NCI-H2196 (cell line): Measurements from ENCODE around the gene GDF9.
A peak's percentile ranks its signal among the peaks of the same experiment; 100 is the strongest.

Source experiments
- DNase-seq: peaks from one replicate; lab custom pipeline; 2025; ENCODE audit not compliant: unreplicated experiment; lab: John Stamatoyannopoulos, UW

Gene GDF9

GRCh38 chr5:132866342-132867045 lies at the start of gene GDF9, which contains the start of gene UQCRQ:
Gene GDF9, minus strand, starts transcription at chr5:132866469. Its CDS starts 1,936 bp downstream, at chr5:132864533.
Gene UQCRQ, plus strand, starts transcription at chr5:132866642. Its CDS starts 240 bp downstream, at chr5:132866882.
- peak; percentile 99 for DNase-seq

GRCh38 chr5:132915681-132916080 lies 49.4 kb upstream of the GDF9 start:
- DNase-seq: no peak

GRCh38 chr5:132909702-132910101 lies 43.4 kb upstream of the GDF9 start:
- DNase-seq: no peak

- DNase-seq: no peak
Measured at GRCh38 chr5:132907161-132907560, 40.9 kb upstream of the GDF9 start.

- peak; percentile 46 for DNase-seq
Measured at GRCh38 chr5:132905938-132906337, 39.7 kb upstream of the GDF9 start.

GRCh38 chr5:132901730-132902129 lies 35.5 kb upstream of the GDF9 start:
- no peak for DNase-seq

- DNase-seq: no peak
Measured at GRCh38 chr5:132901036-132901435, 34.8 kb upstream of the GDF9 start.

- DNase-seq: no peak
Measured at GRCh38 chr5:132898094-132898493, 31.8 kb upstream of the GDF9 start.

GRCh38 chr5:132896685-132897084 lies 30.4 kb upstream of the GDF9 start:
- DNase-seq: no peak

- DNase-seq: no peak
Measured at GRCh38 chr5:132895719-132896305, 29.5 kb upstream of the GDF9 start.

GRCh38 chr5:132890817-132891216 lies 24.5 kb upstream of the GDF9 start:
- DNase-seq: no peak

GRCh38 chr5:132889501-132889900 lies 23.2 kb upstream of the GDF9 start:
- DNase-seq: no peak

GRCh38 chr5:132887283-132887682 lies 21.0 kb upstream of the GDF9 start:
- DNase-seq: no peak

- no peak for DNase-seq
Measured at GRCh38 chr5:132886064-132886823, 20.0 kb upstream of the GDF9 start.

GRCh38 chr5:132884548-132884947 lies 18.3 kb upstream of the GDF9 start:
- no peak for DNase-seq

GRCh38 chr5:132883261-132883834 lies 17.1 kb upstream of the GDF9 start:
- DNase-seq: peak; percentile 64

GRCh38 chr5:132877938-132878337 lies 11.7 kb upstream of the GDF9 start:
- peak; percentile 80 for DNase-seq

- DNase-seq: no peak
Measured at GRCh38 chr5:132877466-132877865, 11.2 kb upstream of the GDF9 start.

- no peak for DNase-seq
Measured at GRCh38 chr5:132876020-132876759, 9.9 kb upstream of the GDF9 start.

- no peak for DNase-seq
Measured at GRCh38 chr5:132873930-132874271, 7.6 kb upstream of the GDF9 start.
